RKO (cell line): ENCODE results near the gene CD93.

Experiments
- DNase-seq: peaks from one replicate; pipeline ENCODE4 v3.0.0-alpha.2; 2016; ENCODE audit warnings: low spot score

CD93 gene

DNA sequence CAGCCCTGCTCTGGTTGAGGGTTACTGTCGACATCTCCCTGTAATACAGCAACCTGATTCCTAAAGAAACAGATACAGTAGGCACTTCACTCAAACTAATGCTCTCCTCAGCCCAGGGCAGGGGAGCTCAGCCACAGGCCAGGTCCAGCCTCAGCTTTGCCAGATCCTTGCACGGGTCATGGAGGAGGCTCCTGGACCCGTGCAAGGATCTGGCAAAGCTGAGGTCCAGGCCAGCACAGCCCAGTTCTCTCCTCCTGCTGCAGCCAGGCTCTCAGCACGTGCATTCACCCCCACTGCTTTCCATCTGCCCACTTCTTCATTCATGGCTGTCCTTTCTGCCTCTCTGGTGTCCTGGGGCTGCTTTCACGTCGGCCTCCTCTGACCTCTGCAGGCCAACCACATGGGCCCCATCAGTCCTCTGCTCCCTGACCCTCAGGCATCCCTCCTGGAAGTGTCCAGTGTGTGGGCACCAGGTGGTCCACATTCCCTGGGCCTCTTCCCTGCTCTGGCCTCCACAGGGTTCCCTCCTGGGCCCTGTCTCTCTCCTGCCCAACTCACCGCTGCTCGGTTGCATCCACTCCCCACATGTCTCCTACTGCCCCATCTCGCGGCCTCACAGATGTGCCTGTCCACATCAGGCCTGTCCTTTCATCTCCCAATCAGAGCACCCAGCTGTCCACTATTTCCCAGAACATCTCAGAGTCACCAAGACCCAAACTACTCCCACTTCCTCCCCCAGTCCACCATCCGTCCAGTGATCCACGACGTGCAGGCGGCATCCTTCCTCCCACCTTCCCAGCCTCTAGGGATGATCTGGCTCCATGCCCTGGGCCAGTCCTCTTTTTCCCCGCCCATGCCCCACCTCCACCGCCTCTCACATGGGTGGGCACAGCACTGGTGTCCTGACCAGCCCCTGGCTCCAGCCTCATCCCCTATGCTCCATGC lies 11.8 kb upstream of the CD93 start:
- no peak for DNase-seq

DNA sequence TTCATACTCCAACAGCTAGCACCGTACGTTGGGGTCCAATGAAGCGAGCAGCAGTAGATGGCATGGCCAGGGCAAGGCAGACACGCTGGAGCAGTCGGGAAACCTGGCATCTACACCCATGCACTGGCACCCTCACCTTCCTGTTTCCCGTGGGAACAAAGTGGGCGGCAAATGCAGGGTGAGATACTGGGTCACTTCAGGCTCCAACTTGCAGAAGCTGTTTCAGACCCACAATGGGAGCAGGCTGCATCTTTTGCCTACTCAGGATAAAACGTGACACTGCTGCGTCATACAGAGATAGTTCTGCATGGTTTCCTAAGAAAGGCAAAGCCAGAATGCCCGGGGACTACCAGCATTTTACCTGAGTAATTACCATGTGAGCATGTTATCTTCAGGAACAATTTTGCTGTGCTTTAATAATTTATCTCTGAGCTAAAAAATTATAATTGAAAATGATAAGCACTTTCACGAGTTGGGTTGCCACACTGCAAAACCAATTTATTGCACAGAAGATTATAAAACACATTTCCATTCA lies 10.9 kb upstream of the CD93 start:
- no peak for DNase-seq

DNA sequence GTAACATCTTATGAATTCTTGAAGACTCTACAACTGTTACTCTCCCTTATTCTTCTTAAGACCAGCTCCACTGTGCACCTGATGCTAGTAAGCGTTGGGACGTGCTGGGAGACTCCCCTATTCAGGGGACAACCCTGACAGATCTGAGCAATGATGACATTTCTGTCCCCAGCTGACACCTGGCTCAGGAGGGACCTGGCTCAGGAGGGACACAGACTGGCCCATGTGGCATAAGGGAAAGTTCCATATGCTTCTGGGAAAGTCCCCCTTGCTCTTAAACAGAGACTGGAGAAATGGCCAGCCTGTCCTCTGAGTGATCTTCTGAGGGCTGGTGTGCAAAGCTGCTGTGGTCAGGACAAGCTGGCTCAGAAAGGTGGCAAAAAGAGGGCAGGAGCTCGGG lies 10.0 kb upstream of the CD93 start:
- no peak for DNase-seq

DNA sequence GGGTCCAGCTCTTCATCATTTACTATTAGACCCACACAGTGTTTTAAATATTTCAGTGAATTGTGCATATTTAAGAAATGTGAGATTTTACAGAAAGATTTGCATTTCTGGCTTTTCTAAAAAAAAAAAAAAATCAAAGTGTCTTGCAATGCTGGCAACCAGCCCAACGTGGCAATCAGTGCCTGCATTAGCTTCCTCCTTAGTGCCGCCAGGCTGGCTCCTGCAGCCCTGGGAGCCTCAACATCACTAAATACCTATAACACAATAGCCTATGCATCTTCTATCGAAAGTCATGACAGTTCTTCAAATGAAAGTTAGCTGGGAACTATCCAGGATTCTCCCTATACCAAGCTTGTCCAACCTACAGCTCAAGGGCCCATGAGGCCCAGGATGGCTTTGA lies 9.4 kb upstream of the CD93 start:
- DNase-seq, result no peak

DNA sequence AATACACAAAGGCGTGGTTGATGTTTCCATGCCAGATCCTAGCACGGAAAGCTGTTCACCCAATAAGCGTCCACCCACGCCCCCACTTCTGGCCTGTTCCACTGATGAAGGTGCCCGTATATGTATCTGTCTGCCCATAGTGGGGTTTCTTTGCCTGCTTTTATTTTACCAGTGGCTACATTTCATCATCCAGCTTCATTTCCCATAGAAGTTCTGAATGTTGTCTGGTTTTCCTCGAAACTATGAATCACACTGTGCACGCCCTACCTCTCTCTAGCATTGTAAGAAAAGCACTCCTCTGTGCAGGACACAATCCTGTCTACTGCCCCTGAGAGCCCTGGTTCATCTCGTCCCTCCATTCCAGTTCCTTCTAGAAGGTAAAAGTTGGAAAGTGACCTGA lies 8.8 kb upstream of the CD93 start:
- no peak for DNase-seq

DNA sequence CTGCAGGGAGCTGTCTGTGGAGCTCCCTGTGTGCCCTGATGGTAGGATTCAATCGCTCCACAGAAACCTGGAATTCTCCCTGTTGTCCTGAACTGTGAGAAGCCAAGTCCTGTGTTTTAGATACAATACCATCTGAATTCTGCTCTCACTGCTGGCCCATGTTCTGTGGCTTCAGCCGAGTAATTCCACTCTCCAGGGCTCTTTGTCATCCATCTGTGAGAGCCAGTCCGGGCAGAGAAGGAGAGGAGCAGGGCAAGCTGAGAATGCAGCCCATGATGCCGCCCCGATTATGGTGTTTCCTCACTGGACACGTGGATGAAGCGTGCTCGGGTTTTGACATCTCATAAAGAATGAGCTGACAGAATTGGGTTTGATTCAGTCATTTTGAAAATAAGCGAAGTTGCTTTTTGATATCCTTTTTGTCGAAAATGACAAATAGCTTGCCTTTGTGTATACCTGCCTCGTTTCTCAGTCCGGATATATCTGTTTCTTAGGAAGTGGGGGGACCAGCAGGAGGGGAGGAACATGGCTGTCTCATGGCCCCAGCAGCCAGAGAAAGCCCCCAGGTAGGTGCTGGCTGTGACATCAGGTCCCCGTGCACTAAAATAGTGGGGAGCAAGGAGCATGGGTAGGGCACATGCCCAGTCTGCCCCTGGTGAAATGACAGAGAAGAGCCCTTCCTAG lies 8.2 kb upstream of the CD93 start:
- no peak for DNase-seq

DNA sequence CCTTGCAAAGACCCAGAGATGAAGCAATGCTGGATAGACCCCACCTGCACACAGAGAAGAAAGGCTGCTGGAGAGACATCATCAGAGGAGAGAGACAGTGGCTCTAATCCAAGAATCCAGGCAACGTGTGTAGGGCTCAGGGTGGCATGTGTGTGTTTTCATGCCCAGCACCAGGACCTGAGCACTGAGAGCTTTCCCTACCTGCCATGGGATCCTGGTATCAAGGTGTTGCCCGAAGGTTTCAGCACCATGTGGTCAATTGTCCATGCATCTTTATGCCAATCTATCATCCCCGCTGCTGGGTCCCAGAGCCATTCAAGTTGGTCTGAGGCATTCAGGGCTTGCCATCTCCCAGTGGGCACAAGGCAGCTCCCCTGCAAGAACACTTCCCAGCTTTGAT lies 7.5 kb upstream of the CD93 start:
- no peak for DNase-seq

DNA sequence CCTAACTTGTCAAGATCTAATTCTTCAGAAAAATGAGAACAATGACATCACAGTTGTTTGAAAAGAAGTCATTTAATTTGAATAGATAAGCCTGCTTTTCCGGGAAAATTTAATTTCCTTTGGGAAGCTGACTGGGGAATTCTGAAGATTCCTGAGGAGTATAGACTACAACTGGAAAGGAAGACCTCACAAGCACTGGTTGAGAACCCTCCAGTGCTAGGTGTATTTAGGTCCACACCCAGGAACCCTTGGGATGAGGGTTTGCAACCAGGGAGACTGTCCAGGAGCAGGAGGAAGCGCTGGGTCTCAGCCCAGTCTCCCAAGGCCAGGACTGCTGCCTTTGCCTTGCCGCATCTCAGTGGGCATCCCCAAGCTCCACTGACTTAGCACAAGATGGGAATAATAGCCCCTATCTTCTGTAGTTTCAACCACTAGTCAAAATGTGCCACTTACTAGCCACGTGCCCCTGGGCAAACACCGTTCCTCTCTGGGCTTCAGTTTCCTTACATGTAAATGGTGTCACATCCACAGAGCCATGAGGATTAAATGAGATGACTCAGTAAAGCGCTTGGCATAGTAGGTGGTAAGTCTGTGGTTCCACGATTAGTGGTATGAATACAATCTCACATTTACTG lies 6.9 kb upstream of the CD93 start:
- DNase-seq, result no peak

DNA sequence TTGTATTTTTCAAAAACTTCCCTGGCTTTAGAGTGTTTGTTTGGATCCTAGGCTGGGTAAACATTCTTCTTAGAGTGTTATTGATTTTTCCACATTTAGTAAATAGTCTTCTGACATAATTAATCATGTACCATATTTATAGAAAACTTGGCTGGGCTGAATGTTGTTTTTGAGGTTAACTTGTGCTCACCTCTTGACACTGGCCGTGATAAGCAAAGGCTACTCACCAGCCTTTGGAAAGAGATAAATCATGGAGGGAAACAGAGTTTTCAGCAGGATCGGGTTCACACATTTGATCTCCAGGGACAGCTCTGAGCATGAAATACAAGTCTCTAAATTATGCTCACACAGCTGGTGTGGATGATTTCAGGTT lies 6.2 kb upstream of the CD93 start:
- no peak for DNase-seq

DNA sequence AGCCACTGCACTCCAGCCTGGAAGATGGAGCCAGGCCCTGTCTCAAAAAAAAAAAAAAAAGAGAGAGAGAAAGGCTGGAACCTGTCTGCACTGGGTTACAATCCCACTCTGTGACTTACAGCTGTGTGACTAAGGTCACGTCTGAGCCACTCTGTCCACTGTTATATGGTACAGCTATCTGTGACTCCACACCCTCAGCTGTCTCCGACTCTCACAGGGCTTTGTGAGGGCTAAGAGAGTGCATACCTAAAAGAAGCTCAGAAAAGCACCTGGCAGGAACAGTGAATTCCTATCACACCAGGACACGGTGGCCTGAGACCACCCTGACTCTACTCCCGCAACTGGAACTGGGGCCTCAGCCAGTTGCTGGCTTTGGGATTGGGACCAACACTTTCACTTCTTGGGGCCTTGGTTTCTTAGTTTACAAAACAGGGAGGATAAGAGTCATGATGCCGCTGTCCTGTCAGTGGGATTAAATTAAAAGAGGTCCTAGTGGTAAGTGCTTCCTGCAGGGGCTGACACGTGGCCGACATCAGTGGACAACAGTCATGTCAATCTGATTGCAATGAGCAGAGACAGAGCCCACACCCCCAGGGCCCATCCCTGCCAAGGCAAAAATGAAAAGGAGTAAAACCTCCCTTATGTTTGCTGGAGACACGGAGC lies 5.7 kb upstream of the CD93 start:
- no peak for DNase-seq

DNA sequence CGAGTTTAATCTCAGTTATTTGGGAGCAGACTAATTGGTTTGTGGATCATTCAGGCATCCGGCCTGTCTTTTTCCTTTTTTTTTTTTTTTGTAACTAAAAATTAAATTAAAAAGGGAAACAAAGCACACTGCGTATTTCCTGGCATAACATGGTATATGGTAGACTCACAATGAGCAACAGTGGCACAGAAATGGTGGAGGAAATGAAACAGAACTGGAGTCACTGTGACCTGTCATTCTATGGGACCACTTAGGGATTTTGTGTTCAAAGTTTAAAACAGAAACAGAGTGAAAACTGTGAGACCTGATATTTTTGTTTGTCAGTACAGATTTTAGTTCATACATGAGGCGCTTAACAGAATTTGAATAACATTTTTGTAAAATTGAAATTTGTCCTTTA lies 4.8 kb upstream of the CD93 start:
- DNase-seq, result no peak

DNA sequence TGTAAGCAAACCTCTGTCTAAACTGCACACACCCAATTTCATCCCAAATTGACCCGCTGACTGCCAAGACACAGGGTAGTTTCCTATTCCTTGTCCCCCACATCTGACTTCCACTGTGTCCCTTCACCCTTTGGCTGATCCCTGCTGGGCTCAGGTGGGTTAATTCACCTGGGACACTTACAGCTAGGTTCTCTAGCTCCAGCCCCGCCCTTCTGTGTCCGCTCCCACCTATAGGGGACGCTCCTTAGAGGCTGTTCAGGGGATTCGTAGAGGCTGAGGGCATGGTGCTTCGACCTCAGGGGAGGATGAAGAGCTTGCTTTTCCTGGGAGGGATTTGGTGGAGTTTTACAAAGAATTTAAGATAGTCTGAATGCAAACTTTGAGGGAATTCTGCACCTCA lies 4.0 kb upstream of the CD93 start:
- no peak for DNase-seq

DNA sequence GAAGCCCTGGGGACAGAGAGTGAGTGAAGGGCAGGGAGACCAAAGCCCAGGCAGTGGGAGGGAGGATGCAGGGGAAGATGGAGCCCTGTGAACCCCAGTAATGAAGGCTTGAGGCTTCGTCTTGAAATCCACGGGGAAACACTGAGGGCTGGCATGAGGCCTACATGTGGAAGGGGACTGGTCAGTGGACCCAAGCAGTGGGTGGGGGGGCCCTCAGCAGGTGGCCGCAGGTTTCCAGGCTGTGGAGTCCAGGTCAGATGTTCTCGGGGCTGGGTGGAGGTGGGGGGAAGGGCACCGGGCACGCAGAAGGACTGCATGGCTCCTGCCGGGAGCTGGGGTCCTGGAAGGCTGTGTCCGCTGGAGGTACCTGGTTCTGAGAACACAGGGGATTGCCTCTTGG lies 2.7 kb upstream of the CD93 start:
- no peak for DNase-seq

DNA sequence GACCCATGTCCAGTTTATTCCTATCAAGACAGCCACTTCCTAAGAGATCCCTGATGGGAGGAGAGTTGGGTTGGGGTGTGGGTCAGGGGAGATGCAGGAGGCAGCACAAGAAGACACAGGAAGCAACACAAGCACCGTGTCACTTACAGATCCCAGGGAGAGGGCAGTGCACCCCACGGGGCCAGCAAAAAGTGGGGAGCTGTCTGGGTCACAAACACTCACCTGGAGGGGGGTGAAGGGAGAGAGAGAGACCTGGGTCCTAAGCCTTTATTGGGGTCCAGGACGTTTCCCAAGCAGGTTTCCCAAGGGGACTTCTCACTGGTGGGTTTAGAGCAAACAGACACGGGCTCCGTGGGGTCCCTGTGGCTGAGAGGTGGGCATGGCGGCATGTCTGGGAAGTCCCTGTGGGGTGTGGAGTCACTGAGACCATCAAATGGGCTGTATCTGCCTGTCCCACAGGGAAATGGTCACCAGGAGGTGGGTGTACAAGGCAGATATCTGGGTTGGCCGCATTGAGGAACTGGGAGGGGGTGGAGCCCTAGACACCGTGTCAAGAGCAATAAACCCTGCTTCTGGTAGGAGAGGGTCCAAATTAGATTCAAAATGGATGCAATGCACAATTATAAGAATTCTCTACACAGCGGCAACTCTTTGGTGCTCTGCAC lies 1.6 kb upstream of the CD93 start:
- DNase-seq, result no peak

DNA sequence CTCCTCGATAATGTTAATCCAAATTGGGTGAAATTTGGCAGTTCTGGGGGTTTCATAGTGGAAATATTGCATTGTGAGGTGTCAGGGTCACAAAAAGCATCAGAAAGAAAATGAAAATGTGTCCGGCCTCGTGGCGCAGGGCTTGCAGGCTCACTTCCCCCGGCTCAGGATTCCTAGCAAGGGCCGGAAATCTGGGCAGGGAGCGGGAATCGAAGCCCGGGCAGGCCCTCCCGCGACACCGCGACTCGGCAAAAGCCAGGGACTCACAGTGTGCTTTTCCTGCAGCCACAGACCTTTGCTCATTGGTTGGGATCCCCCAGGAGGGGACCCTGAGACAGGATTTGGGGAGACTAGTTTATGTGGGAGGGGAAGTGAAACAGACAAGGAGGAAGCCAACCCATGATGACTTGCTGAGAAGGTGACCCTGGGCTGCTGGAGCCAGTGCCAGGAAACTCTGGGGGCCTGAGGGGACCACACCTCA lies 847 bp upstream of the CD93 start:
- DNase-seq, result no peak

DNA sequence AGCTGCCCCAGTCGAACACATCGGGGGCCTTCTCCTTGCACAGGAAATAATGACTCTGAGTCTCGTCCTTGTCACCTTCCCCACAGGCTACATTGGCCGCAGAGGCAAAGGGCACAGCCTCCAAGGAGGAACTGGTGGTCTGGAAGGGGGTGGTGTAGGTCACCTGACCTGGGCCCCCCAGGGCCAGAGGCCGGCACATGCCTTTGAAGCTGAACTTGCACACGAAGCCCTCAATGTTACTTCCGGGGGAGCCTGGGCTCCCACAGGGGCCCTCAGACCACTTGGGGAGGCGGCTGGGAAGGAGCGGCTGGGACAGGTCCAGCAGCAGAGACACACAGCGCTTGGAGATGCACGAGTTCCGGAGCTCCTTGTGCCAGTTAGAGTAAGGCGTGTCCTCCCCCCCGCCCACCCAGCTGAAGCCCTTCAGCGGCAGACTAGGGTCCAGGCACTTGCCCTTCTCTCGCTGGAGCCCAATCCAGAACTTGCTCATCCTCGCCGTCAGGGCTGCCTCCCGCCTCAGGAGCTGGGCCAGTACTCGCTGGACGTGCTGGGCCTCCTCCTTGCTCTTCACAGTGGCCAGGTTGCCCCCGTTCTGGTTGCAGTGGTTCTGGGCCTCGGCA lies 578 bp downstream of the CD93 start:
- DNase-seq, result no peak

DNA sequence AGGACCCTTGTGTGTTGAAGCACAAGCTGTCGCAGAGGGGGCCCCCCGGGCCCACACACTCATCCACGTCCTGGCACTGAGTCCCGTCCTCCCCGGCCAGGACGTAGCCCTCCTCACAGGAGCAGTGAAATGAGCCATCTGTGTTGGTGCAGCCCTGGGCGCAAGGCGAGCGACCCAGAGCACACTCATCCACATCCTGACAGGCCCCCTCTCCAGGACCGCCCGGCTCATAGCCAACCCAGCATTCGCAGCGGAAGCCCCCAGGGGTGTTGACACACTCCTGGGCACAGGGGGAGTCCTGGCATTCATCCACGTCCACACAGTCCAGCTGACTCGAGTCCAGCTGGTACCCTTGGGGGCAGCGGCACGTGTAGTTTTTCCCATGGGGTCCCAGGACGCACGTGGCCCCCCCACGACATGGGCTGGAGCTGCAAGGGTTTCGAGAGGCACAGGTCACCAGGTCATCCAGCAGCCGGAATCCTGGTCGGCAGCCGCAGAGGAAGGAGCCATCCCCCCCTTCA lies 1.2 kb downstream of the CD93 start:
- DNase-seq, result no peak

DNA sequence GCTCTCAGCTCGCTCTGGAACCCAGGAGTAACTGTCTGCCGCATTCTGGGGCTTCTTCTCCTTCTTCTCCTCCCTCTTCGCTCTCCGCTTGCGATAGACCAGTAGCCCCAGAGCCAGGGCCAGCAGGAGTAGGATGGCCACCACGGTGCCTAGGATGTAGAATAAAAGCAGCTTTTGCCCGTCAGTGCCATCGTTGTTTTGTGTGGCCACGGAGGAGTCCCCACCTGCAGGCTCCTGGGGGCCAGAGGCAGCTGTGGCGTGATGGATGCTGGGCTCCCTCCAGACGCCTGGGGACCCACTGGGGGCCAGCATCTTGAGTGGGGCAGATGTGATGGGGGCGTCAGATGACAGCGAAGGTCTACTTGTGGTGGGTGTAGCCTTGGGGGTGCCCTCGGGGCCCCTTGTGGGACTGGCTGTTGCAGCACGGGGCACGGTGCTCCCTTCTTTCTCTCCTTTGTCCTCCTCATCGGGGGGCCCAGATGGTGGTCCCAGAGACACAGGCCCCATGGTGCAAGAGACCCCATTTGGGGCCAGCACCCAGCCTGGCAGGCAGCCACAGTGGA lies 1.8 kb downstream of the CD93 start:
- DNase-seq, result no peak

DNA sequence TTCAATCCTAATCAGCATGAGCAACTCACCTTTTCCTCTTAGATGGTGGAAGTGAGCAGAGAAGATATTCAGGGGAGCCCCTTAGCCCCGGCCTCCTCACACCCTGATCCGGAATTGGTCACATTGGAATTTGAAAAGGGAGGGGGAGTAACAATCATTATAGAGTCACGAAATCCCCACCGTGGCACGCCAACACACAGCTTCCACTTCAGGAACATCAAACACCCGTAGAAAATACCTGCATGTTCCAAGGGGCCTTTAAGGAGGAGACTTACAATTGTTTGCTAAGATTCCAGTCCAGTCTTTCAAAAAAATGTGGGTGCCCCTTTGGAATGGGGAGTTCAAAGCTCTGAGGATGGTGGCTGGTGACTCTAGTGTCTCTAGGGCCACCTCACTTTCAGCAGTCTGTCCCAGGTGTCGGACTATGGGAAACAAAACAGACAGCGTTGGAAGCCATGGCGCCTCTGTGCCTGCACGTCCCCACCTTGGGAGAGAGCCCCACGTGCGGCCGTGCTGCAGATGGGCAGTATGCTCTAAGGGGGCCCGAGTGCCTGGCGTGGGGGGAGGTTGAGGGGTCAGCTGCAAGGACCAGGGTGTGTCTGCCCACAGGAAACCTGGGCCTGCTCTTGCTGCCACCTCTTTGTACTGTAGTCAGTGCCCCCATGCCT lies 2.4 kb downstream of the CD93 start:
- no peak for DNase-seq
